ENCODE measurements around the gene HSD17B10.
A peak's percentile ranks its signal among the peaks of the same experiment; 100 is the strongest.
"Not testable (repeated sequence)": the region's sequence is repeated elsewhere in the genome, so short reads cannot be mapped to it uniquely, and the experiment has no call there.

Gene HSD17B10

DNA sequence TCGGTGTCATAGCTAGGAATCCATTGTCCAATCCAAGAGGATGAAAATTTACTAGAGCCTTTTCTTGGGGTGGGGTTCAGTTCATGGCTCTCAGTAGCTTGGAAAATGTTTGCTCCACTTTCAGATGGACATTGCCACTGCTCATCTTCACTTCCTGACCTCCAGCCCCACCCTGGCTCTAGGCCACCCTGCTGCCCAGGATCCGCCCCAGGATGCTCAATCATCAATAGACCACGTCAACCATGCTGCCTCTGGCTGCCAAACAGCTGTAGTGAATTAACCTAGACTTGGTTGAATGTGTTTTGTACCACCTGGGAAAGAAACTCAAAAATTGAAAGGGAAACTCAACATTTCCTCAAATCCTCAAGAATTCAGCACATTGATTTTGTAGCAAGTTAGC lies 37.2 kb upstream of the HSD17B10 start:
- H3K27ac ChIP-seq, result no peak overlapping the region
- TF ChIP-seq, protein P1, sequence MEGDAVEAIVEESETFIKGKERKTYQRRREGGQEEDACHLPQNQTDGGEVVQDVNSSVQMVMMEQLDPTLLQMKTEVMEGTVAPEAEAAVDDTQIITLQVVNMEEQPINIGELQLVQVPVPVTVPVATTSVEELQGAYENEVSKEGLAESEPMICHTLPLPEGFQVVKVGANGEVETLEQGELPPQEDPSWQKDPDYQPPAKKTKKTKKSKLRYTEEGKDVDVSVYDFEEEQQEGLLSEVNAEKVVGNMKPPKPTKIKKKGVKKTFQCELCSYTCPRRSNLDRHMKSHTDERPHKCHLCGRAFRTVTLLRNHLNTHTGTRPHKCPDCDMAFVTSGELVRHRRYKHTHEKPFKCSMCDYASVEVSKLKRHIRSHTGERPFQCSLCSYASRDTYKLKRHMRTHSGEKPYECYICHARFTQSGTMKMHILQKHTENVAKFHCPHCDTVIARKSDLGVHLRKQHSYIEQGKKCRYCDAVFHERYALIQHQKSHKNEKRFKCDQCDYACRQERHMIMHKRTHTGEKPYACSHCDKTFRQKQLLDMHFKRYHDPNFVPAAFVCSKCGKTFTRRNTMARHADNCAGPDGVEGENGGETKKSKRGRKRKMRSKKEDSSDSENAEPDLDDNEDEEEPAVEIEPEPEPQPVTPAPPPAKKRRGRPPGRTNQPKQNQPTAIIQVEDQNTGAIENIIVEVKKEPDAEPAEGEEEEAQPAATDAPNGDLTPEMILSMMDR (conservative IDR thresholded peaks at IDR 0.05), result no peak
- TF ChIP-seq ZFX (IDR thresholded peaks at IDR 0.05), result no peak

DNA sequence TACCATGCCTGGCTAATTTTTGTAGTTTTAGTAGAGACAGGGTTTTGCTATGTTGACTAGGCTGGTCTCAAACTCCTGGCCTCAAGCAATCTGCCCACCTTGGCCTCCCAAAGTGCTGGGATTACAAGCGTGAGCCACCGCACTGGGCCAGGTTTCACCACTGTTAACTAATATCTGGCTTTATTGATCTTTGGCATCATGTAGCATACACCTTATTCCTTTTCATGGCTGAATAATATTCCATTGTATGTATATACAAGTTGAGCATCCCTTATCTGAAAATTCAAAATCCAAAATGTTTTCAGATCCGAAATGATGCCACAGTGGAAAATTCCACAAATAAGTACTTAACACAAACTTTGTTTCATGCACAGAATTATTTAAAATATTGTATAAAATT lies 34.5 kb upstream of the HSD17B10 start:
- not testable (repeated sequence) for H3K27ac ChIP-seq

DNA sequence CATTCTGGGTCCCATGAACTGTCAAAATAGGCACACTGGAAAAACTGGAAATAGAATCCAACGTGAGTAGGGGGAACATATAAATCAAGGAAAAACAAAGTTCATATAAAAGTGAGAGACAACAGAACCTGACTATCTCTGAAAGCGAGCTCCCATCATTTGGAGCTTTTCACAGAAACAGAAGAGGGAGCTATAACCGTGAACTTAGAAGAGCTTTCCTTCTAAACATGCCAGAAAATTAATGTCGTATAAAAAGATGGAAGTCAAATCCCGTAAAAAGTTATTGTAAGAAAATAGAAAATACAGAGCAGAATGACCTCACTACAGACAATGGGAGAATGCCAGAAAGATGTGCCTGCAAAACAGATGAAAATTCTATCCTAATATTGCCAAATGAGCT lies 23.9 kb upstream of the HSD17B10 start:
- no peak overlapping the region for H3K27ac ChIP-seq
- TF ChIP-seq ZFX (IDR thresholded peaks at IDR 0.05), result no peak
- TF ChIP-seq, protein P1 (conservative IDR thresholded peaks at IDR 0.05), result peak; percentile 31

DNA sequence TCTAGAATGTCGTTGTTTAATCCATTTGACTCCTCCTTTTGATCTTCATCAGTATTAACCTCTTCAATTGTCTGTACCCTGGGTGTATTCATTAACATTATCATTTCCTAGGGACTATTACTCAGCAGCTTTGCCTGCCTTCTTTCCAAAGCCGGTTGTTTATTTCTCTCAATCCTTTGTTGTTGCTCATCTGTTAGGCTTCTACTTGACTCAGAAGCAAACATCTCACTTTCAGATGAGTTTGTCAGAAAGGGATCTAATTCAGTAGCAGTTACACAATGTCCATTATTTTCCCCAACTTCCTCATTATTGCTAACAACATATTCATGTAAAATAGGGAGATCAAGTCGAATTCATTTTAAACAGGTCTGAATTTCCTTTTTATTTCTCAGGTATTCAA lies 22.1 kb upstream of the HSD17B10 start:
- no peak overlapping the region for H3K27ac ChIP-seq
- TF ChIP-seq, protein P1 (conservative IDR thresholded peaks at IDR 0.05), result no peak
- TF ChIP-seq ZFX (IDR thresholded peaks at IDR 0.05), result no peak

DNA sequence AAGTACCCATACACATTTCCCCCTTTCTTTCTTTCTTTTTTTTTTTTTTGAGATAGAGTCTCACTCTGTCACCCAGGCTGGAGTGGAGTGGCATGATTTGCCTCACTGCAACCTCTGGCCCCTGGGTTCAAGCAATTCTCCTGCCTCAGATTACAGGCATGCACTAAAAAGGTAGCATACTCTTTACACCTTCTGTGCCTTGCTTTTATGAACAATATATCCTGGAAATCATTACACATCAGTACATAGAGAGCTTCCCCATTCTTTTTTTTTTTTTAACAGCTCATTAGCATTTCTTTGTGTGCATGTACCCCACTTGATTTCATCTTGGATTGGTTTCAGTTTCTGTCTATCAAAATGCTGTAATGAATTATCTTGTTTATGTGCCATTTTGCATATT lies 18.6 kb upstream of the HSD17B10 start:
- no peak overlapping the region for H3K27ac ChIP-seq
- no peak for TF ChIP-seq ZFX (IDR thresholded peaks at IDR 0.05)
- TF ChIP-seq, protein P1 (conservative IDR thresholded peaks at IDR 0.05), result no peak

DNA sequence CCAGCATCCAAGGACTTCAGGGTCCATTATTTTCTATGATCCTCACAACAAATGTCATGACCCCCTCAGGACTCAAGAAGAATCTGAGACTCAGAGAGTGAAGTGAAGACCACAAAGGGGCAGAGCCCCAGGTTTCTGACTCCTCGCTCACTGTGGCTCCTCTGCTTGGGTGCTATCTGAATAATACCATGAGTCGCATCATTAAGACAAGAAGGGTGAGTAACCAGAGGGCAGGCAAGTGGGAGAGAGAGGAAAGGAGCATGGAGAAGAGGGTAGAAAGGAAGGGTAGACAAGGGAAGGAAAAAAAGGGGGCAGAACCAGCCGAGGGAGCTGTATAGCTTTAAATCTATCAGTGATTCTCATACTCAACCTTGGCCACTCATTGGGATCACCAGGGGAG lies 15.5 kb upstream of the HSD17B10 start:
- no peak overlapping the region for H3K27ac ChIP-seq
- no peak for TF ChIP-seq ZFX (IDR thresholded peaks at IDR 0.05)
- TF ChIP-seq, protein P1 (conservative IDR thresholded peaks at IDR 0.05), result no peak

DNA sequence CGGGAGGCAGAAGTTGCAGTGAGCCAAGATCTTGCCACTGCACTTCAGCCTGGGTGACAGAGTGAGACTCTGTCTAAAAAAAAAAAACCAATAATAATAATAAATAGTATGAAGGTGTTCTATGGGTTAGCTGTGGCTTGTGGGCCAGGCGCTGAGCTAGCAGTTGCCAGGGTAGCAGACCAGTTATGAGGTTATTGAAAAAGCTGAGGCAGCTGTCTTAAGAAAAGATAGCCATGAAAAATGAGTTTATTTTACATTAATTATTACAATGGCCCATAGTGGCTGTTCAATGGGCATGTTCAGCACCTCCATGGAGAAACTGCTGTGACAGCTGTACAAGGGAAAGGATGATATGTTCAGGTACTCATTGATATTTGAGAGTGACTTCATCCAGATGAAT lies 13.3 kb upstream of the HSD17B10 start:
- TF ChIP-seq, protein P1 (conservative IDR thresholded peaks at IDR 0.05), result no peak
- no peak for TF ChIP-seq ZFX (IDR thresholded peaks at IDR 0.05)
- no peak overlapping the region for H3K27ac ChIP-seq

DNA sequence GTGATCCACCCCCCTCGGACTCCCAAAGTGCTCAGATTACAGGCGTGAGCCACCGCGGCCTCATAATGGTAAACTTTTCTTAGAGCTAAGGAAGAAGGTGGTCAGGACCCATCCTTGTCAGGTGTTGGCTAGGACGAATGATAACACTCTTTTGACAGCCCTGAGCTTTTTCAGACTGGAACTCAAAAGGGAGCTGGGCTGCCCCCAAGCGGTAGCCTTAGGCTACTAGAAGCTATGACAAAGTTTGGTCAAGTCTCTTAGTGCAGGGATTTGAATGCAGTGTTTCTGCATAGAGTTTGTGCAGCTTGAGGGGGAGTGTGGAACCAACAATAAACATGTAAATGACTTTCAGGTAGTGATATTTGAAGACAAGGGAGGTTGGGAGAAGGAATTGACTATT lies 11.8 kb upstream of the HSD17B10 start:
- H3K27ac ChIP-seq, result no peak overlapping the region
- TF ChIP-seq ZFX (IDR thresholded peaks at IDR 0.05), result no peak
- TF ChIP-seq, protein P1 (conservative IDR thresholded peaks at IDR 0.05), result peak; percentile 66
